ENCODE data around the gene AGAP3.

DNA sequence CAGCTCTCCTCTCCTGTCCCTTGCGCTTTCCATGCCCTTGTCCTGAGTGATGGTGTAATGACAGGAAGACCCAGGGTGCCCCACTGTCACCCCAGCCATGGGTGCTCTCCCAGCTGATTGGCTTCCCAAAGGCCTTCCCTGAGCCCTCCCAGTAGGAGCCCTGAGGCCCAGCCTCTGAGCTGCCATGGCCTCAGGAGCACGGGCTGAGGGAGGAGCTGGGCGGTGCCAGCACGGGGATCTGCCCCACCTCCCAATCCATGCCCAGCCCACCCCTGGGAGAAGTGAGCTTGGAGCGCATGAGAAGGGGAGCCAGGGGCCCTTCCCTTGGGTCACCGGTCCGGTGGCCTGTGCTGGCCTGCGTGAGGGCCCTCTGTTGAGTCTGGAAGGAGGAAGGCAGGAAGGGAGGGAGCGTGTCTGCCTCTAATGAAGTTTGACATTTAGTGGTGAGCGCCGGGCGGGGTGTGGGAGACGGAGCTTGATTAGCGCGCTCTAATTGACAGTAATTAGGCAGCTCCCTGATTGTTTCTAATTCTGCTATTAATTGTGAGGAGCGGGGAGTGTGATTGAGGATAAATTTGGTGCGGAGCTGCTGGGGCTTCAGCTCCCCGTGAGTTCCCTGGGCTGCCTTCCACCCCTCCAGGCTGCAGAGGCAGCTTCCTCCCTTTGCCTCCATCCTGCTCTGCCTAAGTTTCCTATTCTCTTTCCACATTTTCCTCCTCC lies 53.0 kb downstream of the AGAP3 start:
- TF ChIP-seq GATA2 (IDR thresholded peaks at IDR 0.05; ENCODE audit: low read depth, low read length) (no peak), GATA3 (IDR thresholded peaks at IDR 0.05; ENCODE audit: low read depth, low read length) (no peak)
